Heart left ventricle (tissue), 16 donors: ENCODE results near the gene TEKT1. TPM values are rescaled to one million over a fixed set of nuclear protein-coding genes. Genes with fewer than 3 reads are reported as not detected.
"Not testable (repeated sequence)": the region's sequence is repeated elsewhere in the genome, so short reads cannot be mapped to it uniquely, and the experiment has no call there.

Experiments
- ATAC-seq, 4 donors: fragments of 200-7000 bp; cut with Tn5 transposase; one replicate each; pipeline ENCODE4 v1.9.1; 2020 to 2022; ENCODE audit warnings: moderate library complexity in 4 of 4, mild to moderate bottlenecking in 3 of 4, moderate number of reproducible peaks in 1 of 4
- DNase-seq, 5 donors: peaks; one replicate each; pipeline ENCODE4 v3.0.0-alpha.2; 2020
- H3K27ac ChIP-seq, 12 donors: fragments of 200-600 bp; sonication (generic) in 4 of 12; one replicate each; pipeline versions ENCODE4 v1.5.0 to v1.8.0; 2016 to 2022; ENCODE audit warnings: mild to moderate bottlenecking in 2 of 12
- H3K27me3 ChIP-seq, 9 donors: fragments of 200-600 bp; sonication (generic) in 2 of 9; one replicate each; pipeline versions ENCODE4 v1.5.1 to v1.8.0; 2016 to 2022; ENCODE audit warnings: mild to moderate bottlenecking in 3 of 9
- H3K36me3 ChIP-seq, 9 donors: fragments of 200-600 bp; sonication (generic) in 2 of 9; one replicate each; pipeline versions ENCODE4 v1.5.0 to v1.8.0; 2018 to 2022; ENCODE audit warnings: mild to moderate bottlenecking in 2 of 9
- H3K4me1 ChIP-seq, 12 donors: fragments of 200-600 bp; sonication (generic) in 4 of 12; one replicate each; pipeline versions ENCODE4 v1.5.0 to v1.8.0; 2016 to 2022; ENCODE audit warnings: mild to moderate bottlenecking in 3 of 12
- H3K4me3 ChIP-seq, 12 donors: fragments of 200-600 bp; sonication (generic) in 4 of 12; one replicate each; pipeline versions ENCODE4 v1.5.0 to v1.8.0; 2017 to 2022; ENCODE audit warnings: mild to moderate bottlenecking in 9 of 12, moderate library complexity in 4 of 12
- H3K9me3 ChIP-seq, 12 donors: fragments of 200-600 bp; sonication (generic) in 4 of 12; one replicate each; pipeline versions ENCODE4 v1.5.0 to v1.8.0; 2016 to 2022; ENCODE audit warnings: mild to moderate bottlenecking in 1 of 12
- POLR2A ChIP-seq, 2 donors: fragments of 450-650 bp; IDR thresholded peaks; one replicate each; pipeline ENCODE4 v1.6.1; 2017; ENCODE audit warnings: antibody characterized with exemption in 2 of 2, mild to moderate bottlenecking in 2 of 2, moderate library complexity in 2 of 2
- WGBS, 4 donors: extraction: QIAGEN DNeasy Blood & Tissue Kit in 2 of 4; methylation state at CpG; one replicate each; pipeline versions ENCODE4 v1.1.5 to v1.1.7; 2013 to 2018; 5-methylcytosine and 5-hydroxymethylcytosine counted together
- intact Hi-C, 10 donors: fragments of 100-400 bp; cut with DNase I; formaldehyde crosslinking; loops; one replicate each; pipeline versions ENCODE4 v1.11.1 to v1.14.2; 2022
- polyA plus RNA-seq, 2 donors: library from polyadenylated mRNA; stranded (reverse); fragments of 200-250 nt; gene quantifications; one replicate each; pipeline ENCODE4 v1.2.3, GENCODE V29; 2013
- total RNA-seq, 9 donors: library from RNA; depleted of rRNA in 2 of 9; stranded (reverse); fragments of >200 nt in 2 of 9; fragmentation: NEBNext Ultra II Directional in 3 of 9; extraction: Animal tissue kit (Norgen Biotek cat#: 25700) in 3 of 9; gene quantifications; one replicate each; pipeline versions ENCODE4 v1.1.0 to v1.2.4, GENCODE V29; 2016 to 2023
- TF ChIP-seq, protein P1 (sequence below), 12 donors: fragments of 200-600 bp; sonication (generic) in 4 of 12; IDR thresholded peaks; one replicate each; pipeline versions ENCODE4 v1.5.0 to v1.8.0; 2018 to 2022; ENCODE audit warnings: antibody characterized with exemption in 12 of 12, mild to moderate bottlenecking in 5 of 12
- donor health status: ischemic (EF 13 %, LVEDD 7.1; RV severe dilation, severe dysfunction).
- donor health status: healthy with polysubstance abuse.
- donor health status: DM: no; HTN: yes; CAD: no.
- donor health status: DM: no; HTN: no; CAD: no.
- donor health status: ischemic (EF 25% LVEDD 6.9; RV normal size, moderate dysfunction).
- donor health status: ischemic (EF 25% LVEDD 5.7; RV mildly dilated, moderate dysfunction).
- donor health status: healthy.
- donor health status: DM: yes; HTN: yes; CAD: no.
- donor health status: ischemic (EF 35%, LVEDD 5.7; RV mildly dilated, moderate dysfunction).
- donor health status: nonischemic (EF 11% LVEDD 7.7; RV severe dilation, severe dysfunction).
- donor health status: DM: yes; HTN: yes; CAD: no.
- donor health status: PGD.
- donor health status: ischemic (EF 29% LVEDD 5.4; RV normal size, mild dysfunction).
- donor health status: nonischemic (EF 23%, LVEDD 6.1; RV moderate dilation, normal function).

TEKT1 gene
- total and polyA plus RNA-seq, 11 donors = not detected

DNA sequence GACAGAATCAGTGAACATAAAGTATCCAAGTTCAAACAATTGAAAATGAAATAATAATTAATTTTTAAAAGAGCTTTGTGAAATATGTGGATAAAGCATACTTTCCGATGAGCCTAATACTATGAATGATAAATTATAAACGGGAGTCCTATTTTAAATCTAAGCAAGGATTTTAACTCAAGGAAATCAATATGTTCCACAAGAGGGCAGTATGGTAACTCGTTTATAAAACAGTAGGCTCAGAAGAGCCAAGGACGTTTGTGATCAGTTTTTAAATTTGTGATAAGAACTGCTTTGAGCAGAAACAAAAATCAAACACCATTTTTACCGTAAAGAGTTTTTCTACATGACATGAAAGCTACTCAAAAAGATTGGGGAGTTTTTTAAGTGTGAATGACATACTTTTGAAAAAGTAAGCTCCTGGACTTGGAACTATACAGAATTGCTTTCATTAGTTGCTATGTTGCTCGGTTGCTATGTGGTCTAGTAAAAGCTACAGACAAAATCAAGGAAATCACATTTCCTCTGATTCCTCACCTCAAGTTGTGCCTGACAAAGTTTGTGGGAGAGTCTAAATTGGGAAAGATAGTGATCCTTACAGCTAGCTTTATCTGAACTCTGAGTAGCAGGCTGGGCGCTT lies 11.8 kb upstream of the TEKT1 start:
- Histone ChIP-seq H3K9me3 (no peaks in the 10 kb centered on the region), H3K27me3 (peaks cover 0 to 41% (median 2%) of the 10 kb centered on the region in 9 donors), H3K27ac (no peak overlapping the region), H3K4me1 (peaks cover 0 to 6% (median 0%) of the 10 kb centered on the region in 12 donors), H3K36me3 (no peaks in the 10 kb centered on the region), H3K4me3 (peak overlapping the region in 2 of 12 donors; percentile 5)
- 19 to 23% (median 21%) methylated on average over 7 of the region's 7 CpGs for WGBS, 4 donors
- intact Hi-C loops = loop anchor here in 9 of 10 donors (2.0 to 10.0 kb wide), 6 partner anchors 159 to 179 kb away; no protein-coding TSS in a partner anchor
- no peak for TF ChIP-seq POLR2A (IDR thresholded peaks at IDR 0.05)
- TF ChIP-seq, protein P1, sequence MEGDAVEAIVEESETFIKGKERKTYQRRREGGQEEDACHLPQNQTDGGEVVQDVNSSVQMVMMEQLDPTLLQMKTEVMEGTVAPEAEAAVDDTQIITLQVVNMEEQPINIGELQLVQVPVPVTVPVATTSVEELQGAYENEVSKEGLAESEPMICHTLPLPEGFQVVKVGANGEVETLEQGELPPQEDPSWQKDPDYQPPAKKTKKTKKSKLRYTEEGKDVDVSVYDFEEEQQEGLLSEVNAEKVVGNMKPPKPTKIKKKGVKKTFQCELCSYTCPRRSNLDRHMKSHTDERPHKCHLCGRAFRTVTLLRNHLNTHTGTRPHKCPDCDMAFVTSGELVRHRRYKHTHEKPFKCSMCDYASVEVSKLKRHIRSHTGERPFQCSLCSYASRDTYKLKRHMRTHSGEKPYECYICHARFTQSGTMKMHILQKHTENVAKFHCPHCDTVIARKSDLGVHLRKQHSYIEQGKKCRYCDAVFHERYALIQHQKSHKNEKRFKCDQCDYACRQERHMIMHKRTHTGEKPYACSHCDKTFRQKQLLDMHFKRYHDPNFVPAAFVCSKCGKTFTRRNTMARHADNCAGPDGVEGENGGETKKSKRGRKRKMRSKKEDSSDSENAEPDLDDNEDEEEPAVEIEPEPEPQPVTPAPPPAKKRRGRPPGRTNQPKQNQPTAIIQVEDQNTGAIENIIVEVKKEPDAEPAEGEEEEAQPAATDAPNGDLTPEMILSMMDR (IDR thresholded peaks at IDR 0.05) = peak; percentile 44 to 69 (median 54)
- DNase-seq = no peak
- ATAC-seq = peak in 1 of 4 donors; percentile 49

DNA sequence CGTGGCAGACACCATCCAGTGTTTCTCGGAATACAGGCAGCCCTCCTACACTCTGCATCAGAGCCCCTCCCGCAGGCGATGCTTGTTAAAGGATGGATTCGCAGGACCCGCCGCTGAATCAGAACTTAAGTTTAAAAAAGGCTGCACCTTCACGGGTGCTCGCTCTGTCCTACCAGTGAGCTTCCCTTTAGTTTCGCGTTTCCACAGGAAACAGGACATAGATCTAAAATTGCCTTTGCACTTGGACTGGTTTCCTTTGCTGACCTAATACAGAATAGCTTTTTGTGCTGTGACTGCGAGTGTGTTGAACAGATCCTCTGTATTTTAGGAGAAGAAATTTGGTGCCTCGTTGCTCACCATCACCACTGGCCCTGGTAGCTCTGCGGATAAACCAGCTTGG lies 10.2 kb upstream of the TEKT1 start:
- intact Hi-C loops = loop anchor here in 9 of 10 donors (2.0 to 10.0 kb wide), 6 partner anchors 161 to 177 kb away; no protein-coding TSS in a partner anchor
- not testable (repeated sequence) for H3K4me1 ChIP-seq, H3K27ac ChIP-seq, H3K36me3 ChIP-seq, DNase-seq, H3K9me3 ChIP-seq, H3K4me3 ChIP-seq
- peak in 1 of 4 donors; percentile 39 for ATAC-seq
- WGBS, 4 donors = 26 to 31% (median 28%) methylated on average over 7 to 11 of the region's 14 CpGs
- H3K27me3 ChIP-seq = peaks cover 0 to 53% (median 8%) of the 10 kb centered on the region in 9 donors

DNA sequence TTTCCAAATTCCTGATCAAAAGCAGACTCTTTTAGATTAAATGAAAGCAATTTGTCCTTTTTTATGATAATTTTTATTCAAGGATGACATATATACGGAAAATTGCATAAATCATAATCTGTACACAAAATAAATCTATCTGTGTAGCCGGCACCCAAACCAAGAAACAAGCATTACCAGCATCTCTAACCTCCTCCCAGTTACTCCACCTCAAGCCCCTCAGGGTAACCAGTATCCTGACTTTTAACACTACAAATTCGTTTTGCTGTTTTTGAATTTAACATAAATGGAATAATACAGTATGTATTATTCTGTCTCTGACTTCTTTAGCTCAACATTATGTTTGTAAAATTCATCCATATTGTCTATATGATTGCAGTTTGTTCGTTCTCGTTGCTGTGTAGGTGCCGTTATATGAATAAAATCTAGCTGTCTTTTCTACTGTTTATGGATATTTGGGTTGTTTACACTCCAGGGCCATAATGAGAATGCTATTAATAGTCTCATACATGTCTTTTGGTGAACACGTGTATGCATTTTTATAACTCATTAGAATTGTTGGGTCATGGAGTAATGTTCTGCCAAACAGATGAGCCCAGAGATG lies 1.0 kb downstream of the TEKT1 start:
- peaks cover 4 to 75% (median 46%) of the 10 kb centered on the region in 9 donors for H3K27me3 ChIP-seq
- H3K4me3 ChIP-seq = no peak overlapping the region
- DNase-seq (no peak), ATAC-seq (no peak)
- no peak overlapping the region for H3K27ac ChIP-seq
- 71 to 74% (median 72%) methylated on average over 7 of the region's 7 CpGs for WGBS, 4 donors
- no peaks in the 10 kb centered on the region for H3K9me3 ChIP-seq
- peaks cover 0 to 11% (median 5%) of the 10 kb centered on the region in 12 donors for H3K4me1 ChIP-seq
- TF ChIP-seq, protein P1 (IDR thresholded peaks at IDR 0.05) = no peak
- TF ChIP-seq POLR2A (IDR thresholded peaks at IDR 0.05) = no peak
- no peaks in the 10 kb centered on the region for H3K36me3 ChIP-seq
- intact Hi-C loops = loop anchor here in 3 of 10 donors (5.0 to 10.0 kb wide), 3 partner anchors 76 to 174 kb away; partner anchors contain the start of gene XAF1 (in 1 of the 3)

DNA sequence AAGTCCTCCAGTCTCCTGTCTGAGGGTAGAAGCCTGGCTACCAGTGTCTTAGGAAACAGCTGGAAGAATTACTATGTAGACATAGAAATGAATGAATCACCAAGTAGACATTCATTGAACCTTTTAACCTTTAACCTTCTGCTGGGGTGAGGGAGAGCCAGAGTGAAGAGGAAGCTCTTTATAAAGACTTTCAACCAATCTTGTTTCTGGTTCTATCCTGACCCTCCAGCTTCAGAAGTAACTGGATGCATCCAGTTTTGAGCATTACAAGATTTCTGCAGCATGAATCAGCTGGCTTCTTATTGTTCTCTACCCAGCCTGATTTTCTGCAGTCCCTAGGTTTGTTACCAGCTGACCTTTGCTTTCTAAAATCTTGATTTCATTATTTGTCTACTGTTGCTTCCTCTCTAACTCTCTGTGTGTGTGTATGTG lies 8.5 kb downstream of the TEKT1 start:
- DNase-seq (no peak), ATAC-seq (no peak)
- H3K4me3 ChIP-seq = no peak overlapping the region
- H3K4me1 ChIP-seq = no peaks in the 10 kb centered on the region
- H3K27ac ChIP-seq = no peak overlapping the region
- H3K36me3 ChIP-seq = no peaks in the 10 kb centered on the region
- peaks cover 0 to 7% (median 3%) of the 10 kb centered on the region in 9 donors for H3K27me3 ChIP-seq
- TF ChIP-seq, protein P1 (IDR thresholded peaks at IDR 0.05) = no peak
- no peak for TF ChIP-seq POLR2A (IDR thresholded peaks at IDR 0.05)
- H3K9me3 ChIP-seq = peaks cover 0 to 11% (median 0%) of the 10 kb centered on the region in 12 donors
- intact Hi-C loops = no loop called here
